SKM-1 treated with dmso at 0.1 percent for 144 hours (cell line): ENCODE results near the gene ITGAX.
A peak's percentile ranks its signal among the peaks of the same experiment; 100 is the strongest.
"Not testable (repeated sequence)": the region's sequence is repeated elsewhere in the genome, so short reads cannot be mapped to it uniquely, and the experiment has no call there.

ENCODE experiments used
- DNase-seq: peaks from one replicate; lab custom pipeline; 2025; ENCODE audit not compliant: unreplicated experiment; lab: John Stamatoyannopoulos, UW

Gene ITGAX

GRCh38 chr16:31404353-31405064 lies 49.5 kb downstream of the ITGAX start:
- no peak for DNase-seq

GRCh38 chr16:31407406-31407805 lies 52.4 kb downstream of the ITGAX start:
- DNase-seq: no peak

- no peak for DNase-seq
These were observed 54.5 kb downstream of the ITGAX start for GRCh38 chr16:31409433-31409832.

- no peak for DNase-seq
These were observed 55.1 kb downstream of the ITGAX start for GRCh38 chr16:31410082-31410481.

GRCh38 chr16:31411024-31411844 lies 56.3 kb downstream of the ITGAX start:
- no peak for DNase-seq

GRCh38 chr16:31412750-31413149 lies 57.8 kb downstream of the ITGAX start:
- no peak for DNase-seq

- DNase-seq: no peak
These were observed 58.4 kb downstream of the ITGAX start for GRCh38 chr16:31413381-31413780.

GRCh38 chr16:31413943-31414342 lies 59.0 kb downstream of the ITGAX start:
- no peak for DNase-seq

GRCh38 chr16:31414706-31415105 lies 59.7 kb downstream of the ITGAX start:
- DNase-seq: no peak

GRCh38 chr16:31416371-31416770 lies 61.4 kb downstream of the ITGAX start:
- DNase-seq: no peak

- not testable (repeated sequence) for DNase-seq
These were observed 62.1 kb downstream of the ITGAX start for GRCh38 chr16:31417036-31417435.

GRCh38 chr16:31417916-31418315 lies 62.9 kb downstream of the ITGAX start:
- no peak for DNase-seq

GRCh38 chr16:31420037-31420436 lies 65.1 kb downstream of the ITGAX start:
- no peak for DNase-seq

- DNase-seq: no peak
These were observed 66.6 kb downstream of the ITGAX start for GRCh38 chr16:31421587-31421986.

GRCh38 chr16:31423241-31423640 lies 68.3 kb downstream of the ITGAX start:
- DNase-seq: no peak

GRCh38 chr16:31423801-31424200 lies 68.8 kb downstream of the ITGAX start:
- DNase-seq: no peak

- DNase-seq: peak; percentile 56
These were observed 72.7 kb downstream of the ITGAX start for GRCh38 chr16:31427441-31428278.

- DNase-seq: no peak
These were observed 73.3 kb downstream of the ITGAX start, which contains the start of gene COX6A2 for GRCh38 chr16:31428279-31428597. Gene COX6A2 (minus strand): TSS chr16:31428360. CDS start chr16:31428325, 35 bp downstream.

GRCh38 chr16:31428638-31429247 lies 73.8 kb downstream of the ITGAX start:
- DNase-seq: no peak

- DNase-seq: no peak
These were observed 74.3 kb downstream of the ITGAX start for GRCh38 chr16:31429314-31429713.

GRCh38 chr16:31429796-31430195 lies 74.8 kb downstream of the ITGAX start:
- DNase-seq: no peak
